NCI-H2227 (cell line): ENCODE data around the gene GRIN2C.

Source experiments
- DNase-seq: peaks from one replicate; lab custom pipeline; 2025; ENCODE audit not compliant: unreplicated experiment; lab: John Stamatoyannopoulos, UW

Gene GRIN2C

DNA sequence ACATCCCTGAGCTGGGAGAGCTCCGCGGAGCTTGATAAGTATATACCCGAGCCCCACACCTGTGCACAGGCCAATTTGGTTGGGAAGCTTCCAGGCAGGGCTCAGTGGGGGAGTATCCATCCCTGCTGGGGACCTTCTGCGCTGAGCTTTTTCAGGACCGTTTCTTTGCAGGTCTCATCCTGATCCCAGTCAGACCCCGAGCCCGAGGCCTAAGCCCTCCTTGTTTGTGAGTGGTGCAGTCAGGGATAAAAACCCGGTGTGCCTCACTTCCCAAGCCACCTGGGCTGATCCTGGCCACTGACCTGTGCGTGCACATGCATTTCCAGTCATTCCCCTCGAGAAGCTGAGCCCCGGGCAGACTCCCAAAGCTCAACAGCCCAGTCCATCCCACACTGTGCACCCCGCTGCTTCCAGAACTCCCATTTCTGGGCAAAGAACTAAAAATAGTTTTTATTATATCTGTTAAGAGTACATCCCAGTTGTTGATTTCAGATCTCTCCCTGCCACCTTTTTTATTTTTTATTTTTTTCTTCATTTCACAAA is 56.2 kb downstream of the GRIN2C start:
- no peak for DNase-seq

DNA sequence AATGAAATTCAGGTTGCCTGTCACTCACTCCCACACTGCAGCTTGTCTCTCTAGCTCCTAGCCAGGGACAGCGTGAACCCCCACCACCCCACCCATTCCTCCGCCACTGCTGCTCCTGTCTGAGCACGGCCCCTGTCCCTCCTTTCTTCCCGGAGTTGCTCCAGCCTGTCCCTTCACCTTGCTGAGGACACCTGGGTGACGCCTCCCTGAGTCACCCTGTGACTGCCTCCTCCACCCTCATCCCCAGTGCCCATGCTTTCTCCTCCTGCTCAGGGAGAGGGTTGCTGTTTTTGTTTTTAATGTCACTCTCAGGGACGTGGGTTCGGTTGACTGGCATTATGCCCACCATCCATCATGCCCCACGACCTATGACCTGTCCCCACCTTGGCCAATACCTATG is 57.8 kb downstream of the GRIN2C start:
- DNase-seq = no peak

DNA sequence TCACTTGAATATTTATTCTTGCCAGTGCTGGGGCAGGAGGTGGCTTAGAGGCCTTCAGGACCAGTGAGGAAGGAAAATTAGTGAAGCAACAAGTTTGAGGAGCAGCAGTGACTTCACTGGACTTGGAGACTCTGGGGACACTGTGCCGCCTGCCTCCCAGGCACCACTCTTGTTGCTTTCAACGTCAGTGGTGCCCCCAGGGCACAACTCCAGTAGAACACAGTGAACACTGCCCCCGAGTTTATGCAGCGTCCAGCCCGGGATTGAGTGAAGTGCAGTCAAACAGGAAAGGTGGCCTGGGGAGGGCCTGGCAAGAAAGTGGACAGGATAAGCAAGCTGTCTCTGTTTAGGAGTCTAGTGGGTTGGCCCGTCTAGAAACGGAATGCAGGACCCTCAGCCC is 59.2 kb downstream of the GRIN2C start:
- DNase-seq = no peak

DNA sequence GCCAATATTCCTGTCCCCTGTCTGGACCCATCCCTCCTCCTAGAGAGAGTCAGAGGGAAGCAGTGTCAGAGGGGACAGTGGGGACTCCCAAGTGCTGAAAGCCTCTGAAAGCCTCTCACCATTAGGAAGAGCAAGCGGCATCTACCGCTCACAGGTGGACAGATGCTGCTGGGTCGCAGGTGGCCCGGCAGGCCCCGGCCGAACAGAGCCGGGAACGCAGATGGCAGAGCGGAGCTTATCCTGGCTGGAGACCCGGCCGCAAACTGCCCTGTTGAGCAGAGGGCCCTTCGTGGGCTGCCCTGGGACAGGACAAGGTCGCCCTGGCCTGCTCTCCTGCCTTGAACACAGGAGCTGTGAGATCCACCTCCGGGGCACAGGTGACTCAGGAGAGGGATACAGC is 60.6 kb downstream of the GRIN2C start:
- no peak for DNase-seq

DNA sequence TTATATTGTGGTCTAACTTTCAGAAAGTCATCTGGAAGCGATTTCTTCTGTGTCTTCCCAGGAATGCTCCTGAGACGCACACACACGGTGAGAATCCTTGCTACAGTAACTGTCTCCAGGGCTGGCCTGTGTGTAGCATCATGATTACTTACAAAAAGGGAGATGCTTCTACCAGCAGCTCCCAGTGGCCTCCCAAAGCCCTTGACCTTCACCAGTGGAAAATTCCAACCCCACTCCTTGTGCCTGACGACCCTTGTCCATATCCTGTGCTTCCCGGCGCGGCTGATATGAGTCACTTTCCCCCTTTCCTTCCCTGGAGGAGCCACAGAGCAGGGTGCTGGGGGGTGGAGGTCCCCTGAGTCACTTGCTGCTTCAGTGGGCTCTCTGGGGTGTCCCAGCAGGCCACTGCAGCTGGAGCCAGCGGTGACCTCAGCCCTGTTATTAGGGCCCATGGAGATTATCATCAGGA is 61.4 kb downstream of the GRIN2C start:
- no peak for DNase-seq

DNA sequence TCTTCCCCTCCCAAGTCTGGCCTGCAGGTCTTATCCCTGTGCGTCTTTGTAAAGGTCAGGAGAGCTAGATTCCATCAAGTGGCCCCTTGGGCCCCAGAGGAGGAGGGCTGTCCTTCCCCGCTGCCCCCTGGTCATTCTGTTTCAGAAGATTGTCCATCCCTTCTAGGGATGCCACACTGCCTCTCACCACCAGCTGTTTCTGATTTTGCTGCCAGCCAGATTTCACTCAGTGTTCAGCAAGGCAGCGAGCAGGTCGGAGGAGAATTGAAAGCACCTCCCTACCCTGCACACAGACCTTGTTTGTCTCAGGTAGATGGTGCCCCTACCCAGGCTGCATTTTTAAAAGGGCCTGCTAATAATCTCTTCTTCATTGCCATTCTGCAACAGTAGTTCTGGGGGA is 61.9 kb downstream of the GRIN2C start:
- DNase-seq = no peak

DNA sequence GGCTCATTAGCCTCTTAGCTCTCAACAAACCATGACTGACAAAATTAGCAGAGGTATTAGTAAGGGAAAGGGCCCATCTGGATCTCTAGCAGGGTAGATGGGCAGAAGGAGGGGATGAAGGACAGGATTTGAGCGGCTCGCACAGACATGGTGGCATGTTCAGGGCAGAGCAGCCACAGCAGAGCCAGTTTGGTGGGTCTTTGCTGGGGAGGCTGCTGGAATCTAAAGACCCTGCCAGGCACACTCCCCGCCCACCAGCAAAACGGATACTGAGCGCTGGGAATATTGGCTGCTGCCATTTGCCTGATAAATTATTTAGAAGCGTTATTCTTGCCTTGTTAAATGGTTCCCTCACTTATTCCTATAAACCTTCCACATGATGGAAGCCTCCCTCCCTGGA is 62.8 kb downstream of the GRIN2C start:
- no peak for DNase-seq

DNA sequence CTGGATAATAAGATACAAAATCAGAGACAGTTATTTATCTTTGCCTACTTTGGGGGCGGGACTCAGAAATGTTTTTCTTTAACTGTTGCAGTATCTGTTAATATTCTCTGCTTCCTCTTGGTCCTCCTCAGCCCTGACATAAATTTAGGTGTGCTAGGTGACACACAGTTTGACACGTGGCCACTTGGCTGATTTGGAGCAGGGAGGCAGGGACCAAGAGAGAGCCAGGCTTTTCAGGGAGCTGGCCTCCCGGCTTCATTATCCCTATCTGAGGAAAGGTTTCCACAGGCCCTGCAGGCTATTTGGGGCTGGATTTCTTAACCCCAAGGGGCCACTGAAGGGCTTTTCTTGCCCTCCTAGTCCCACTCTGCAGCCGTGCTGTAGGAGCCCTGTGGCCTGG is 63.5 kb downstream of the GRIN2C start:
- DNase-seq = no peak

DNA sequence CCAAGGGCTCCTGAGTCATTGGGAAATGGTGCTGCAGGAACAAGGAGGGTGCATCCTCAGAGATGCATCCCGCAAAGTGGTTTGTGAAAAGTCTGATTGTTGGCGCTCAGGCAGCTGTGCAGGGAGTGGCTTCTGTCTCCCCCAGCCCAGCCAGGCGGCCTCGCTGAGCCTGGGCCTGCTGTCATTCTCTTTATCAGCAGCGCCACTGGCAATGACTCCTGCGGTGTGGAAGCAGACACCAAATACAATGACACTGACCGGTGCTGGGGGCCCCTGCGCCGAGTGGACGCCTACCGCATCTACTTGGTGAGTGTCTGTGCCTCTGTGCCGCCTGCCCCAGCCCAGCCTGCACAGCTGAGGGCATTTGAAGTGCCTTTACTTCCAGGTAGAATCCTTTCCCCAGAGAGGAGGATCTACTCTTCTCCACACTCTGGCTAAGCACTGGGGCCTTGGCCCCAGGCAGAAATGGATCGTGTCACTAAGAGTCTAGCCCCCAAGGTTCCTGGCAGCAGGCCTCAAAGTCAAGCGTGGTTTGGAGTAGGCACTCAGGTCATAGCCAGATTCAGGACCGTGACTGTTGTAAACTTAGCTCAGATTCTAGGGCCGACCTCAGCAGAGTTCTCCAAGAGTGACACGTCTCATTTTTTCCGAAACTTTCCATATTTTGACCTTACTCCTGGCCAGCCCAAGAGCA is 64.2 kb downstream of the GRIN2C start:
- DNase-seq = no peak

DNA sequence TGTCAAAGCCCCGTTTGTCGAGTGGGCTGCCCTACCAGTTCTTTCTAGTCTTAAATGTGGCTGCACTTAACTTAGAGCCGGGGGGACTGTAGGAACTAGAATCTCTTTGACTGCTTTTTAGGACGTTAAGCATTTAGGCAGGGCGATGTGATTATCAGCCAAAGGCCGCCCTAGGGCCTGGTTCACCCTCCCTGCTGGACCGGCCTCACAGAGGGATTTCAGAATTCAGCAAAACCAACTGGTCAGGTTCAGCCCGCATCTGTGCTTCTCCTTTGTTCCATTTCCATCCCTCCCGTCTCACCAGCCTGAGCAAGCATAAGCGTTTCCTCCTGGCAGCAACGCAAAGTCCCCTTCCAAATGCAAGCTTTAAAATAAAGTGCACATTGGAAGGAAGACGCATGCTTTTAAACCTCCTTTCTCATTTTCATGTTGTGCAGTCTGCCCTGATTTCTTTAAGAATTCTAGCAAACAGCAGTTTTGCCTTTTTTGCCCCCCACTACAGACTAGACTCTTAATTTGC is 67.0 kb downstream of the GRIN2C start:
- DNase-seq = no peak
